KMS-11 (cell line): ENCODE measurements around the gene KIRREL2.
"Not testable (repeated sequence)": the region's sequence is repeated elsewhere in the genome, so short reads cannot be mapped to it uniquely, and the experiment has no call there.

Experiments
- H2AFZ ChIP-seq: fragments of 200-600 bp; sonication (generic); 2 replicates; pipeline ENCODE4 v1.6.1; 2016; ENCODE audit warnings: antibody characterized with exemption, mixed run types, low read depth
- H3K27ac ChIP-seq: fragments of 200-600 bp; sonication (generic); 2 replicates; pipeline ENCODE4 v1.6.1; 2016; ENCODE audit warnings: mild to moderate bottlenecking, mixed run types
- H3K27me3 ChIP-seq: fragments of 200-600 bp; sonication (generic); 2 replicates; pipeline ENCODE4 v1.6.1; 2017; ENCODE audit warnings: mild to moderate bottlenecking, low read depth, mixed run types, moderate library complexity; ENCODE audit not compliant: insufficient read depth
- H3K36me3 ChIP-seq: fragments of 200-600 bp; sonication (generic); 2 replicates; pipeline ENCODE4 v1.6.1; 2017; ENCODE audit warnings: mild to moderate bottlenecking, mixed run types; ENCODE audit not compliant: insufficient read depth
- H3K4me1 ChIP-seq: fragments of 200-600 bp; sonication (generic); 2 replicates; pipeline ENCODE4 v1.6.1; 2016; ENCODE audit warnings: mild to moderate bottlenecking, low read depth, mixed run types; ENCODE audit not compliant: poor library complexity, severe bottlenecking
- H3K4me2 ChIP-seq: fragments of 200-600 bp; sonication (generic); 2 replicates; pipeline ENCODE4 v1.7.0; 2016; ENCODE audit warnings: mild to moderate bottlenecking, mixed run types
- H3K4me3 ChIP-seq: fragments of 200-600 bp; sonication (generic); IDR thresholded peaks from 2 replicates; pipeline ENCODE4 v1.6.1; 2017; ENCODE audit warnings: low read depth, low read length, mixed read lengths; ENCODE audit not compliant: insufficient read depth
- H3K79me2 ChIP-seq: fragments of 200-600 bp; sonication (generic); 2 replicates; pipeline ENCODE4 v1.6.1; 2016; ENCODE audit warnings: low read depth, mixed run types; ENCODE audit not compliant: insufficient read depth
- H3K9ac ChIP-seq: fragments of 200-600 bp; sonication (generic); 2 replicates; pipeline ENCODE4 v1.6.1; 2016; ENCODE audit warnings: mild to moderate bottlenecking, mixed run types
- H4K20me1 ChIP-seq: fragments of 200-600 bp; sonication (generic); 2 replicates; pipeline ENCODE4 v1.6.1; 2016; ENCODE audit warnings: mild to moderate bottlenecking, mixed run types; ENCODE audit not compliant: insufficient read depth
- CTCF ChIP-seq: fragments of 200-600 bp; sonication (generic); conservative IDR thresholded peaks from 2 replicates; pipeline ENCODE4 v1.6.1; 2017; ENCODE audit warnings: low read depth, mild to moderate bottlenecking, antibody characterized with exemption, low read length, moderate library complexity, mixed read lengths

KIRREL2 gene

GRCh38 chr19:35832054-35832453, 24.7 kb upstream of the KIRREL2 start:
- no peak overlapping the region for H3K4me3 ChIP-seq
- TF ChIP-seq CTCF, result no peak
- H3K27ac ChIP-seq, result no peak overlapping the region
- no peak overlapping the region for H2AFZ ChIP-seq
- no peaks in the 10 kb centered on the region for H3K79me2 ChIP-seq
- no peak overlapping the region for H3K9ac ChIP-seq
- H3K27me3 ChIP-seq, result peaks cover 76% of the 10 kb centered on the region
- no peak overlapping the region for H3K4me2 ChIP-seq
- H3K36me3 ChIP-seq, result no peaks in the 10 kb centered on the region
- no peaks in the 10 kb centered on the region for H3K4me1 ChIP-seq
- no peaks in the 10 kb centered on the region for H4K20me1 ChIP-seq

GRCh38 chr19:35833972-35834371, 22.7 kb upstream of the KIRREL2 start:
- Histone ChIP-seq H3K36me3 (no peaks in the 10 kb centered on the region), H3K79me2 (no peaks in the 10 kb centered on the region), H3K4me3 (no peak overlapping the region), H3K27ac (no peak overlapping the region), H3K27me3 (peaks cover 65% of the 10 kb centered on the region), H2AFZ (no peak overlapping the region), H3K4me1 (no peaks in the 10 kb centered on the region), H4K20me1 (no peaks in the 10 kb centered on the region), H3K4me2 (no peak overlapping the region), H3K9ac (no peak overlapping the region)
- TF ChIP-seq CTCF, result no peak

GRCh38 chr19:35836096-35836495, 20.6 kb upstream of the KIRREL2 start:
- not testable (repeated sequence) for H3K79me2 ChIP-seq, H3K4me1 ChIP-seq
- H3K27me3 ChIP-seq, result peaks cover 57% of the 10 kb centered on the region; the same call in 1 of the 2 replicates

GRCh38 chr19:35841961-35842595, 14.6 kb upstream of the KIRREL2 start:
- Histone ChIP-seq H3K4me1 (no peaks in the 10 kb centered on the region), H3K27ac (no peak overlapping the region), H3K79me2 (no peaks in the 10 kb centered on the region), H3K4me2 (no peak overlapping the region), H3K4me3 (no peak overlapping the region), H3K9ac (no peak overlapping the region), H4K20me1 (no peaks in the 10 kb centered on the region), H2AFZ (no peak overlapping the region), H3K27me3 (peaks cover 42% of the 10 kb centered on the region), H3K36me3 (no peaks in the 10 kb centered on the region)
- TF ChIP-seq CTCF, result no peak

More at GRCh38 chr19:35836096-35836495, 20.6 kb upstream of the KIRREL2 start:
- H3K27ac ChIP-seq, H3K4me2 ChIP-seq, H3K9ac ChIP-seq, H2AFZ ChIP-seq, H3K36me3 ChIP-seq, H4K20me1 ChIP-seq, H3K4me3 ChIP-seq: not testable (repeated sequence)

- Histone ChIP-seq H3K4me2 (no peak overlapping the region), H2AFZ (no peak overlapping the region), H3K4me1 (no peaks in the 10 kb centered on the region), H3K4me3 (no peak overlapping the region), H3K79me2 (no peaks in the 10 kb centered on the region), H3K27ac (no peak overlapping the region), H3K27me3 (peaks cover 43% of the 10 kb centered on the region), H4K20me1 (no peaks in the 10 kb centered on the region), H3K36me3 (no peaks in the 10 kb centered on the region), H3K9ac (no peak overlapping the region)
- no peak for TF ChIP-seq CTCF
Observed at GRCh38 chr19:35842666-35843272, 13.9 kb upstream of the KIRREL2 start.
